ENCODE data around the gene PRR7. TPM values are rescaled to one million over a fixed set of nuclear protein-coding genes. Genes with fewer than 3 reads are reported as not detected.

The PRR7 gene
- total and polyA plus RNA-seq, 2 of the 4 experiments (the other 2 are of a cell fraction), result 1.1 to 10.1 TPM

- ATAC-seq (ENCODE audit: low read depth), result no peak
- WGBS, 2 experiments (ENCODE audit: extremely low coverage in 2 of 2, insufficient read length in 1 of 2), result 94% methylated on average over 20 of the region's 25 CpGs; no CpG with 5 or more reads in 1 of the 2 experiments
- CTCF ChIA-PET, result interaction anchor here (1.7 kb wide), 1 partner anchor 10 kb away, joined by 5 read pairs; no protein-coding TSS in a partner anchor
Measured at GRCh38 chr5:177466861-177467260, 20.2 kb downstream of the PRR7 start.

More at GRCh38 chr5:177466861-177467260, 20.2 kb downstream of the PRR7 start:
- Histone ChIP-seq H3K18ac (ENCODE audit: low read depth, low read length) (no peak overlapping the region), H3K27ac (ENCODE audit: insufficient read depth, low read length) (no peak overlapping the region), H3K4me3 (ENCODE audit: insufficient read depth, low read depth, low read length) (no peak overlapping the region), H3K9ac (ENCODE audit: low read depth, low read length) (no peak overlapping the region), H3K4me1 (ENCODE audit: control insufficient read depth, insufficient read depth, low read length) (peaks cover 34% of the 10 kb centered on the region), H3K56ac (ENCODE audit: extremely low read depth, insufficient read depth, low read length) (no peak overlapping the region), H3K23ac (ENCODE audit: low read depth, low read length) (no peak overlapping the region), H3K27me3 (ENCODE audit: control insufficient read depth, insufficient read depth, low read length) (no peaks in the 10 kb centered on the region), H2AK5ac (ENCODE audit: low read depth, low read length) (no peak overlapping the region), H2BK20ac (ENCODE audit: low read depth, low read length) (no peak overlapping the region), H4K91ac (ENCODE audit: insufficient read depth, low read depth, low read length) (no peak overlapping the region), H4K20me1 (ENCODE audit: insufficient read depth, low read length) (peaks cover 77% of the 10 kb centered on the region), H3K14ac (replicated peaks; ENCODE audit: low read depth, low read length) (no peak overlapping the region), H3K4me2 (ENCODE audit: low read depth, low read length) (no peak overlapping the region), H4K5ac (ENCODE audit: low read depth, low read length) (no peak overlapping the region), H2AK9ac (replicated peaks; ENCODE audit: low read depth, low read length, poor library complexity) (no peak overlapping the region), H4K8ac (ENCODE audit: low read depth in 2 of 2, low read length in 2 of 2) (no peak overlapping the region), H3K36me3 (ENCODE audit: control insufficient read depth, insufficient read depth, low read length) (peaks cover 64% of the 10 kb centered on the region), H2AFZ (replicated peaks; ENCODE audit: low read length, poor library complexity) (no peak overlapping the region), H3K9me1 (ENCODE audit: insufficient read depth, low read length) (peaks cover 35% of the 10 kb centered on the region), H2BK5ac (ENCODE audit: low read depth, low read length, poor library complexity, severe bottlenecking) (no peak overlapping the region), H2BK120ac (ENCODE audit: low read depth, low read length) (no peak overlapping the region), H3K9me3 (ENCODE audit: control insufficient read depth, insufficient read depth, low read length) (no peaks in the 10 kb centered on the region), H3K79me1 (ENCODE audit: low read depth in 1 of 2, low read length in 2 of 2) (peaks cover 32 to 82% of the 10 kb centered on the region in 2 experiments), H3K4ac (ENCODE audit: low read depth, low read length) (no peak overlapping the region), H2BK15ac (ENCODE audit: low read depth, low read length) (no peak overlapping the region)
- POLR2A ChIA-PET (ENCODE audit: unreplicated experiment), result no interaction called here
- BruUV-seq (replicated peaks), result no TSS peak
- dilution Hi-C loops (cut with HindIII; ENCODE audit: low sequenced_read_pairs, unreplicated experiment) (no loop called here), in situ Hi-C loops (cut with MboI; ENCODE audit: low sequenced_read_pairs) (no loop called here), intact Hi-C loops (cut with micrococcal nuclease) (no loop called here)
- TF ChIP-seq RCOR1 (IDR thresholded peaks at IDR 0.05; ENCODE audit: insufficient replicate concordance, low read length) (no peak), RFX5 (IDR thresholded peaks at IDR 0.05; ENCODE audit: low read depth, low read length) (no peak), CHD1 (IDR thresholded peaks at IDR 0.05; ENCODE audit: low read depth, low read length) (no peak), MAFK (IDR thresholded peaks at IDR 0.05; ENCODE audit: low read depth, low read length) (no peak), POLR2A (IDR thresholded peaks at IDR 0.05; ENCODE audit: low read depth, low read length) (no peak), FOS (IDR thresholded peaks at IDR 0.05; ENCODE audit: low read depth, low read length) (no peak), NFE2L2 (IDR thresholded peaks at IDR 0.05; ENCODE audit: low read depth, low read length) (no peak), BHLHE40 (IDR thresholded peaks at IDR 0.05; ENCODE audit: low read depth, low read length) (no peak)
- DNase-seq, result no peak

All from IMR-90 (cell line).